OCI-LY7 (cell line): ENCODE results near the gene CELF2.

Experiments
- CTCF ChIP-seq: fragments of 200-600 bp; sonication (generic); conservative IDR thresholded peaks from 2 replicates; pipeline ENCODE4 v1.5.1; 2014; ENCODE audit warnings: mild to moderate bottlenecking, antibody characterized with exemption, low read length, moderate library complexity, mixed read lengths
- EZH2phosphoT487 ChIP-seq: fragments of 200-600 bp; sonication (generic); IDR thresholded peaks from 2 replicates; pipeline ENCODE4 v1.6.1; 2018; ENCODE audit warnings: low read depth, borderline replicate concordance, mild to moderate bottlenecking, mixed run types, antibody characterized with exemption, low read length, moderate library complexity, mixed read lengths

GRCh38 chr10:11215471-11215870 is 197.8 kb downstream of the CELF2 start:
- TF ChIP-seq CTCF (no peak), EZH2phosphoT487 (no peak)
